K562 (cell line): ENCODE data around the gene AP5Z1. TPM values are rescaled to one million over a fixed set of nuclear protein-coding genes. Genes with fewer than 3 reads are reported as not detected.

ENCODE experiments used
- ATF1 ChIP-seq, 2 experiments: fragments of 450-650 bp in 1 of 2; IDR thresholded peaks; 2 replicates each; pipeline ENCODE4 v1.6.1; 2016; ENCODE audit warnings: missing compliant biosample characterization in 1 of 2, missing genetic modification characterization in 1 of 2
- CC2D1A ChIP-seq: fragments of 450-650 bp; IDR thresholded peaks from 2 replicates; pipeline ENCODE4 v1.6.1; 2017; ENCODE audit warnings: mild to moderate bottlenecking
- CCAR2 ChIP-seq: fragments of 200-400 bp; formaldehyde crosslinking; IDR thresholded peaks from 2 replicates; pipeline ENCODE4 v1.6.1; 2017; ENCODE audit warnings: mild to moderate bottlenecking, low read depth, low read length
- EZH2 ChIP-seq: IDR thresholded peaks from 2 replicates; pipeline ENCODE4 v1.6.1; 2012; ENCODE audit warnings: low read depth, mild to moderate bottlenecking, inconsistent platforms, low read length, borderline replicate concordance
- KDM4B ChIP-seq, 2 experiments: fragments of 450-650 bp in 1 of 2; sonication (generic) in 1 of 2; IDR thresholded peaks; 2 replicates each; pipeline ENCODE4 v1.6.1; 2016 to 2017; ENCODE audit warnings: borderline replicate concordance in 2 of 2, antibody characterized with exemption in 1 of 2, low read depth in 1 of 2, mild to moderate bottlenecking in 1 of 2
- MAFF ChIP-seq: IDR thresholded peaks from 2 replicates; pipeline ENCODE4 v1.6.1; 2012; ENCODE audit warnings: low read length, improper control_type of control experiment
- PYGO2 ChIP-seq: fragments of 450-650 bp; IDR thresholded peaks from 2 replicates; pipeline ENCODE4 v1.6.1; 2016; ENCODE audit warnings: mild to moderate bottlenecking, missing genetic modification characterization, moderate library complexity, missing compliant biosample characterization
- RBM14 ChIP-seq: fragments of 200-400 bp; formaldehyde crosslinking; IDR thresholded peaks from 2 replicates; pipeline ENCODE4 v1.6.1; 2018; ENCODE audit warnings: low read depth, mild to moderate bottlenecking, low read length, moderate library complexity, borderline replicate concordance; ENCODE audit not compliant: insufficient read depth
- SMAD4 ChIP-seq: fragments of 250-450 bp; sonication (Bioruptor Pico); conservative IDR thresholded peaks from 2 replicates; pipeline ENCODE4 v1.8.0; 2021; ENCODE audit warnings: inconsistent platforms, mild to moderate bottlenecking, moderate library complexity
- SMARCA4 ChIP-seq: fragments of 450-650 bp; IDR thresholded peaks from 2 replicates; pipeline ENCODE4 v1.6.1; 2016
- SMC3 ChIP-seq: conservative IDR thresholded peaks from 2 replicates; pipeline ENCODE4 v1.6.1; 2011; ENCODE audit warnings: low read depth, low read length, improper control_type of control experiment; ENCODE audit not compliant: insufficient read depth
- ZBTB7A ChIP-seq: IDR thresholded peaks from 2 replicates; pipeline ENCODE4 v1.6.1; 2011; ENCODE audit warnings: low read depth, mild to moderate bottlenecking, low read length, moderate library complexity, borderline replicate concordance; ENCODE audit not compliant: control insufficient read depth
- polyA plus RNA-seq, 8 experiments: library from polyadenylated mRNA; depleted of rRNA in 4 of 8; stranded (reverse) in 5 of 8; unstranded in 3 of 8; fragments of >200 nt; fragmentation: Nextera tagmentation in 2 of 8; fragmentation: Illumina TruSeq in 1 of 8; extraction: Ambion mirVana in 2 of 8; extraction: Trizol in 1 of 8; gene quantifications; 2 replicates each; pipeline versions ENCODE4 v1.2.1 to v1.2.3, GENCODE V29; 2011 to 2014; ENCODE audit warnings: inconsistent platforms in 1 of 8, missing spikeins in 1 of 8
- total RNA-seq, 7 experiments: library from RNA; depleted of rRNA in 6 of 7; stranded (reverse); fragments of >200 nt in 6 of 7; fragmentation: Illumina TruSeq in 2 of 7; extraction: Trizol in 2 of 7; gene quantifications; 2 replicates each; pipeline versions ENCODE4 v1.2.1 to v1.2.3, GENCODE V29; 2011 to 2021; ENCODE audit warnings: low replicate concordance in 1 of 7
- TF ChIP-seq, protein P1 (sequence below): fragments of 450-650 bp; IDR thresholded peaks from 2 replicates; pipeline ENCODE4 v1.6.1; 2016; ENCODE audit warnings: low read depth, mild to moderate bottlenecking, moderate library complexity
- TF ChIP-seq, protein P2 (sequence below): sonication (generic); formaldehyde crosslinking; IDR thresholded peaks from 2 replicates; pipeline ENCODE4 v1.9.0; 2022; ENCODE audit warnings: mild to moderate bottlenecking, missing genetic modification reagents
- TF ChIP-seq, protein P3 (sequence below): sonication (generic); formaldehyde crosslinking; IDR thresholded peaks from 2 replicates; pipeline ENCODE4 v1.8.0; 2023; ENCODE audit warnings: missing genetic modification reagents, mild to moderate bottlenecking, borderline replicate concordance
- TF ChIP-seq, protein P4 (sequence below): fragments of 450-650 bp; IDR thresholded peaks from 2 replicates; pipeline ENCODE4 v1.6.1; 2016; ENCODE audit warnings: mild to moderate bottlenecking

The AP5Z1 gene
- total and polyA plus RNA-seq, 9 of the 15 experiments (the other 6 are each of a cell fraction or from before 2014, with no cell fraction given): 0.06 to 31.1 (median 6.4) TPM

DNA sequence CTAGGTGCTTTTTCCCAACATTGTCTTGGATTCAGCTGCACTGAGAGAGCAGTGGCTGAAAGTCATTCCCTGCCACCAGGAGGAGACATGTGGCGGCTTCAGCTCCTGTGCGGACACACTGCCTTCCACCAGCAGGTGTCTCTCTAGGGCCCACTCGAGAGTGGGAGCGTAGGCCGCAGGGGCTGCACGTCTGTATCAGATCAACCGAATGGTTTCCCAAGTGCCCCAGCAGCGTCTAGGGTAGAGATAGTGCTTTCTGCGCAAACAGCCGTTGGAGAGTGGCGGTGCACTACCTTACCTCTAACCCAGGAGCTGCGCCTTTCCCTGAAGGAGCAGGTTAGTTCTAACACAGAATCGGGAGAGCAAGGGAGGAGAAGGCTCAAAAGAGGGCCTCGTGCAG lies 54.8 kb downstream of the AP5Z1 start (continued):
- peak; percentile 37; the same call in 1 of the 2 replicates for TF ChIP-seq SMARCA4
- peak; percentile 60; the same call in 1 of the 2 replicates for TF ChIP-seq ZBTB7A
- peak; percentile 45; the same call in 1 of the 2 replicates for TF ChIP-seq CC2D1A
- TF ChIP-seq SMAD4: 0 out of 2 replicates have a peak, but pooled peaks have one; percentile 41
- no peak for TF ChIP-seq EZH2
- TF ChIP-seq KDM4B (IDR thresholded peaks at IDR 0.05; ENCODE audit: borderline replicate concordance in 2 of 2, low read depth in 1 of 2): no peak
- no peak for TF ChIP-seq PYGO2 (tag)
- peak; percentile 89 for TF ChIP-seq SMC3
- TF ChIP-seq RBM14: no peak
- TF ChIP-seq, protein P1, sequence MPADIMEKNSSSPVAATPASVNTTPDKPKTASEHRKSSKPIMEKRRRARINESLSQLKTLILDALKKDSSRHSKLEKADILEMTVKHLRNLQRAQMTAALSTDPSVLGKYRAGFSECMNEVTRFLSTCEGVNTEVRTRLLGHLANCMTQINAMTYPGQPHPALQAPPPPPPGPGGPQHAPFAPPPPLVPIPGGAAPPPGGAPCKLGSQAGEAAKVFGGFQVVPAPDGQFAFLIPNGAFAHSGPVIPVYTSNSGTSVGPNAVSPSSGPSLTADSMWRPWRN: no peak
- TF ChIP-seq MAFF: no peak
- no peak for TF ChIP-seq CCAR2
- TF ChIP-seq, protein P2, sequence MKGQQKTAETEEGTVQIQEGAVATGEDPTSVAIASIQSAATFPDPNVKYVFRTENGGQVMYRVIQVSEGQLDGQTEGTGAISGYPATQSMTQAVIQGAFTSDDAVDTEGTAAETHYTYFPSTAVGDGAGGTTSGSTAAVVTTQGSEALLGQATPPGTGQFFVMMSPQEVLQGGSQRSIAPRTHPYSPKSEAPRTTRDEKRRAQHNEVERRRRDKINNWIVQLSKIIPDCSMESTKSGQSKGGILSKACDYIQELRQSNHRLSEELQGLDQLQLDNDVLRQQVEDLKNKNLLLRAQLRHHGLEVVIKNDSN (CRISPR knock-in tag): peak; percentile 39; the same call in 1 of the 2 replicates
- TF ChIP-seq, protein P3, sequence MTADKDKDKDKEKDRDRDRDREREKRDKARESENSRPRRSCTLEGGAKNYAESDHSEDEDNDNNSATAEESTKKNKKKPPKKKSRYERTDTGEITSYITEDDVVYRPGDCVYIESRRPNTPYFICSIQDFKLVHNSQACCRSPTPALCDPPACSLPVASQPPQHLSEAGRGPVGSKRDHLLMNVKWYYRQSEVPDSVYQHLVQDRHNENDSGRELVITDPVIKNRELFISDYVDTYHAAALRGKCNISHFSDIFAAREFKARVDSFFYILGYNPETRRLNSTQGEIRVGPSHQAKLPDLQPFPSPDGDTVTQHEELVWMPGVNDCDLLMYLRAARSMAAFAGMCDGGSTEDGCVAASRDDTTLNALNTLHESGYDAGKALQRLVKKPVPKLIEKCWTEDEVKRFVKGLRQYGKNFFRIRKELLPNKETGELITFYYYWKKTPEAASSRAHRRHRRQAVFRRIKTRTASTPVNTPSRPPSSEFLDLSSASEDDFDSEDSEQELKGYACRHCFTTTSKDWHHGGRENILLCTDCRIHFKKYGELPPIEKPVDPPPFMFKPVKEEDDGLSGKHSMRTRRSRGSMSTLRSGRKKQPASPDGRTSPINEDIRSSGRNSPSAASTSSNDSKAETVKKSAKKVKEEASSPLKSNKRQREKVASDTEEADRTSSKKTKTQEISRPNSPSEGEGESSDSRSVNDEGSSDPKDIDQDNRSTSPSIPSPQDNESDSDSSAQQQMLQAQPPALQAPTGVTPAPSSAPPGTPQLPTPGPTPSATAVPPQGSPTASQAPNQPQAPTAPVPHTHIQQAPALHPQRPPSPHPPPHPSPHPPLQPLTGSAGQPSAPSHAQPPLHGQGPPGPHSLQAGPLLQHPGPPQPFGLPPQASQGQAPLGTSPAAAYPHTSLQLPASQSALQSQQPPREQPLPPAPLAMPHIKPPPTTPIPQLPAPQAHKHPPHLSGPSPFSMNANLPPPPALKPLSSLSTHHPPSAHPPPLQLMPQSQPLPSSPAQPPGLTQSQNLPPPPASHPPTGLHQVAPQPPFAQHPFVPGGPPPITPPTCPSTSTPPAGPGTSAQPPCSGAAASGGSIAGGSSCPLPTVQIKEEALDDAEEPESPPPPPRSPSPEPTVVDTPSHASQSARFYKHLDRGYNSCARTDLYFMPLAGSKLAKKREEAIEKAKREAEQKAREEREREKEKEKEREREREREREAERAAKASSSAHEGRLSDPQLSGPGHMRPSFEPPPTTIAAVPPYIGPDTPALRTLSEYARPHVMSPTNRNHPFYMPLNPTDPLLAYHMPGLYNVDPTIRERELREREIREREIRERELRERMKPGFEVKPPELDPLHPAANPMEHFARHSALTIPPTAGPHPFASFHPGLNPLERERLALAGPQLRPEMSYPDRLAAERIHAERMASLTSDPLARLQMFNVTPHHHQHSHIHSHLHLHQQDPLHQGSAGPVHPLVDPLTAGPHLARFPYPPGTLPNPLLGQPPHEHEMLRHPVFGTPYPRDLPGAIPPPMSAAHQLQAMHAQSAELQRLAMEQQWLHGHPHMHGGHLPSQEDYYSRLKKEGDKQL (CRISPR knock-in tag): no peak
- TF ChIP-seq, protein P4, sequence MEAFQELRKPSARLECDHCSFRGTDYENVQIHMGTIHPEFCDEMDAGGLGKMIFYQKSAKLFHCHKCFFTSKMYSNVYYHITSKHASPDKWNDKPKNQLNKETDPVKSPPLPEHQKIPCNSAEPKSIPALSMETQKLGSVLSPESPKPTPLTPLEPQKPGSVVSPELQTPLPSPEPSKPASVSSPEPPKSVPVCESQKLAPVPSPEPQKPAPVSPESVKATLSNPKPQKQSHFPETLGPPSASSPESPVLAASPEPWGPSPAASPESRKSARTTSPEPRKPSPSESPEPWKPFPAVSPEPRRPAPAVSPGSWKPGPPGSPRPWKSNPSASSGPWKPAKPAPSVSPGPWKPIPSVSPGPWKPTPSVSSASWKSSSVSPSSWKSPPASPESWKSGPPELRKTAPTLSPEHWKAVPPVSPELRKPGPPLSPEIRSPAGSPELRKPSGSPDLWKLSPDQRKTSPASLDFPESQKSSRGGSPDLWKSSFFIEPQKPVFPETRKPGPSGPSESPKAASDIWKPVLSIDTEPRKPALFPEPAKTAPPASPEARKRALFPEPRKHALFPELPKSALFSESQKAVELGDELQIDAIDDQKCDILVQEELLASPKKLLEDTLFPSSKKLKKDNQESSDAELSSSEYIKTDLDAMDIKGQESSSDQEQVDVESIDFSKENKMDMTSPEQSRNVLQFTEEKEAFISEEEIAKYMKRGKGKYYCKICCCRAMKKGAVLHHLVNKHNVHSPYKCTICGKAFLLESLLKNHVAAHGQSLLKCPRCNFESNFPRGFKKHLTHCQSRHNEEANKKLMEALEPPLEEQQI: no peak; the same call in none of the 2 replicates
- TF ChIP-seq ATF1 (CRISPR knock-in tag; IDR thresholded peaks at IDR 0.05): no peak
- TF ChIP-seq ATF1 (tag; IDR thresholded peaks at IDR 0.05): peak; percentile 58
